ENCODE data around the gene TTC6.

TTC6 gene

DNA sequence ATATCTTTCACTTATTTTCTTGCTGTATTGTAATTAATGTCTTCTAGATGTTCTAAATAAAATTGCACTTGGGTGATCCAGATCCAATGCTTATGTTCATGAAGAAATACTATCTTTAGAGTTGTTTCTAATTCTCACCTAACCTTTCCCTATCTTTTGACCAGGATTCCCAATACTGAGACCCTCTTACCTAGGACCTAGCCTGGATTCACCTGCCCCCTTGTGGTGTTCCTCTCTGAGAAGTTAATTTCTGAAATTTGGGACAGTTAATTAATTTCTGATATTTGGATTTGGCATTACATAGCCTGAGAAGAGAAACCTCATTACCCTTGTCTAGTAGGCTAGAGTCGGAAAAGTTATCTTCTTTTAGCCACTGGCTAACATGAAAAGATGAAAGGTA lies 29.9 kb upstream of the TTC6 start (continued):
- TF ChIP-seq PATZ1 (CRISPR knock-in tag; IDR thresholded peaks at IDR 0.05; ENCODE audit: borderline replicate concordance): no peak
- no peak for TF ChIP-seq ZNF8 (CRISPR knock-in tag; IDR thresholded peaks at IDR 0.05)
- TF ChIP-seq ESRRG (CRISPR knock-in tag; IDR thresholded peaks at IDR 0.05): no peak
- no peak for TF ChIP-seq ZC3H10 (CRISPR knock-in tag; IDR thresholded peaks at IDR 0.05)

- TF ChIP-seq SNAI2 (CRISPR knock-in tag; IDR thresholded peaks at IDR 0.05) (no peak), TCF4 (CRISPR knock-in tag; IDR thresholded peaks at IDR 0.05; ENCODE audit: borderline replicate concordance) (no peak), PATZ1 (CRISPR knock-in tag; IDR thresholded peaks at IDR 0.05; ENCODE audit: borderline replicate concordance) (no peak), ARNTL (CRISPR knock-in tag; IDR thresholded peaks at IDR 0.05; ENCODE audit: borderline replicate concordance, low read depth) (no peak), RARB (CRISPR knock-in tag; IDR thresholded peaks at IDR 0.05) (no peak), ISL1 (CRISPR knock-in tag; IDR thresholded peaks at IDR 0.05) (no peak), PPARA (CRISPR knock-in tag; IDR thresholded peaks at IDR 0.05; ENCODE audit: borderline replicate concordance) (no peak), TOX (CRISPR knock-in tag; IDR thresholded peaks at IDR 0.05; ENCODE audit: borderline replicate concordance) (no peak), GLIS3 (CRISPR knock-in tag; IDR thresholded peaks at IDR 0.05) (no peak)
- TF ChIP-seq, protein P1, sequence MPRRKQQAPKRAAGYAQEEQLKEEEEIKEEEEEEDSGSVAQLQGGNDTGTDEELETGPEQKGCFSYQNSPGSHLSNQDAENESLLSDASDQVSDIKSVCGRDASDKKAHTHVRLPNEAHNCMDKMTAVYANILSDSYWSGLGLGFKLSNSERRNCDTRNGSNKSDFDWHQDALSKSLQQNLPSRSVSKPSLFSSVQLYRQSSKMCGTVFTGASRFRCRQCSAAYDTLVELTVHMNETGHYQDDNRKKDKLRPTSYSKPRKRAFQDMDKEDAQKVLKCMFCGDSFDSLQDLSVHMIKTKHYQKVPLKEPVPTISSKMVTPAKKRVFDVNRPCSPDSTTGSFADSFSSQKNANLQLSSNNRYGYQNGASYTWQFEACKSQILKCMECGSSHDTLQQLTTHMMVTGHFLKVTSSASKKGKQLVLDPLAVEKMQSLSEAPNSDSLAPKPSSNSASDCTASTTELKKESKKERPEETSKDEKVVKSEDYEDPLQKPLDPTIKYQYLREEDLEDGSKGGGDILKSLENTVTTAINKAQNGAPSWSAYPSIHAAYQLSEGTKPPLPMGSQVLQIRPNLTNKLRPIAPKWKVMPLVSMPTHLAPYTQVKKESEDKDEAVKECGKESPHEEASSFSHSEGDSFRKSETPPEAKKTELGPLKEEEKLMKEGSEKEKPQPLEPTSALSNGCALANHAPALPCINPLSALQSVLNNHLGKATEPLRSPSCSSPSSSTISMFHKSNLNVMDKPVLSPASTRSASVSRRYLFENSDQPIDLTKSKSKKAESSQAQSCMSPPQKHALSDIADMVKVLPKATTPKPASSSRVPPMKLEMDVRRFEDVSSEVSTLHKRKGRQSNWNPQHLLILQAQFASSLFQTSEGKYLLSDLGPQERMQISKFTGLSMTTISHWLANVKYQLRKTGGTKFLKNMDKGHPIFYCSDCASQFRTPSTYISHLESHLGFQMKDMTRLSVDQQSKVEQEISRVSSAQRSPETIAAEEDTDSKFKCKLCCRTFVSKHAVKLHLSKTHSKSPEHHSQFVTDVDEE (CRISPR knock-in tag; IDR thresholded peaks at IDR 0.05): no peak
- TF ChIP-seq, protein P2, sequence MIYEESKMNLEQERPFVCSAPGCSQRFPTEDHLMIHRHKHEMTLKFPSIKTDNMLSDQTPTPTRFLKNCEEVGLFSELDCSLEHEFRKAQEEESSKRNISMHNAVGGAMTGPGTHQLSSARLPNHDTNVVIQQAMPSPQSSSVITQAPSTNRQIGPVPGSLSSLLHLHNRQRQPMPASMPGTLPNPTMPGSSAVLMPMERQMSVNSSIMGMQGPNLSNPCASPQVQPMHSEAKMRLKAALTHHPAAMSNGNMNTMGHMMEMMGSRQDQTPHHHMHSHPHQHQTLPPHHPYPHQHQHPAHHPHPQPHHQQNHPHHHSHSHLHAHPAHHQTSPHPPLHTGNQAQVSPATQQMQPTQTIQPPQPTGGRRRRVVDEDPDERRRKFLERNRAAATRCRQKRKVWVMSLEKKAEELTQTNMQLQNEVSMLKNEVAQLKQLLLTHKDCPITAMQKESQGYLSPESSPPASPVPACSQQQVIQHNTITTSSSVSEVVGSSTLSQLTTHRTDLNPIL (CRISPR knock-in tag; IDR thresholded peaks at IDR 0.05; ENCODE audit: low read depth): no peak
- ATAC-seq: no peak
These were observed 28.5 kb upstream of the TTC6 start for GRCh38 chr14:37566811-37567371.

DNA sequence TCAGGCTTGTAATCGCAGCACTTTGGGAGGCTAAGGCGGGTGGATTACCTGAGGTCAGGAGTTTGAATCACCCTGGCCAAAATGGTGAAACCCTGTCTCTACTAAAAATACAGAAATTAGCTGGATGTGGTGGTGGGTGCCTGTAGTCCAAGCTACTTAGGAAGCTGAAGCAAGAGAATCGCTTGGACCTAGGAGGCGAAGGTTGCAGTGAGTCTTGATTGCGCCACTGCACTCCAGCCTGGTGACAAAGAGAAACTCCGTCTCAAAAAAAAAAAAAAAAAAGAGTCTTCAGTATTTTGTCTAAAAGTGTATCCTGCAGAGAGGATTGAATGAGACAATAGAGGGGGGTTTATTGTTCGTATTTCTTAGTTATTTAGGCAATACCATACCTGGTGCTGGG lies 25.7 kb upstream of the TTC6 start:
- no peak for TF ChIP-seq ARNTL (CRISPR knock-in tag; IDR thresholded peaks at IDR 0.05; ENCODE audit: borderline replicate concordance, low read depth)
- ATAC-seq: no peak

GRCh38 chr14:37571391-37571790 lies 24.0 kb upstream of the TTC6 start:
- ATAC-seq: no peak
- TF ChIP-seq PPARA (CRISPR knock-in tag; IDR thresholded peaks at IDR 0.05; ENCODE audit: borderline replicate concordance) (no peak), ZC3H10 (CRISPR knock-in tag; IDR thresholded peaks at IDR 0.05) (no peak)

GRCh38 chr14:37573356-37573755 lies 22.1 kb upstream of the TTC6 start:
- TF ChIP-seq ESRRG (CRISPR knock-in tag; IDR thresholded peaks at IDR 0.05): no peak
- no peak for TF ChIP-seq ZNF70 (CRISPR knock-in tag; IDR thresholded peaks at IDR 0.05)
- TF ChIP-seq POU6F1 (CRISPR knock-in tag; IDR thresholded peaks at IDR 0.05; ENCODE audit: borderline replicate concordance, low read depth): no peak
- TF ChIP-seq ZC3H10 (CRISPR knock-in tag; IDR thresholded peaks at IDR 0.05): no peak

More at GRCh38 chr14:37573356-37573755, 22.1 kb upstream of the TTC6 start:
- ATAC-seq: no peak

Data from SK-N-SH treated with all-trans-retinoic acid at 6 μM for 48 hours (cell line).